COLO829 (cell line): ENCODE measurements around the gene NEU4.

Experiments used
- DNase-seq: peaks from one replicate; pipeline ENCODE4 v3.0.0; 2012; ENCODE audit warnings: low spot score

The NEU4 gene

GRCh38 chr2:241835611-241836010 lies 26.6 kb downstream of the NEU4 start:
- DNase-seq = no peak

GRCh38 chr2:241836292-241836691 lies 27.3 kb downstream of the NEU4 start:
- DNase-seq = no peak

GRCh38 chr2:241837197-241837965 lies 28.4 kb downstream of the NEU4 start:
- no peak for DNase-seq

GRCh38 chr2:241841181-241842066 lies 32.4 kb downstream of the NEU4 start:
- no peak for DNase-seq

GRCh38 chr2:241842067-241842415 lies 33.0 kb downstream of the NEU4 start:
- no peak for DNase-seq

GRCh38 chr2:241842620-241843211 lies 33.7 kb downstream of the NEU4 start:
- DNase-seq = no peak

GRCh38 chr2:241843321-241844065 lies 34.5 kb downstream of the NEU4 start:
- DNase-seq = no peak

- no peak for DNase-seq
These were observed 35.2 kb downstream of the NEU4 start for GRCh38 chr2:241844066-241844728.

GRCh38 chr2:241844831-241845578 lies 36.0 kb downstream of the NEU4 start:
- DNase-seq = no peak

GRCh38 chr2:241846406-241846805 lies 37.4 kb downstream of the NEU4 start:
- no peak for DNase-seq

GRCh38 chr2:241848761-241849615 lies 40.0 kb downstream of the NEU4 start:
- no peak for DNase-seq

- DNase-seq = no peak
These were observed 40.9 kb downstream of the NEU4 start for GRCh38 chr2:241849616-241850543.

- DNase-seq = no peak
These were observed 41.7 kb downstream of the NEU4 start for GRCh38 chr2:241850544-241851324.

GRCh38 chr2:241851325-241852115 lies 42.5 kb downstream of the NEU4 start:
- DNase-seq = no peak

- no peak for DNase-seq
These were observed 43.4 kb downstream of the NEU4 start for GRCh38 chr2:241852116-241852980.

- DNase-seq = no peak
These were observed 44.1 kb downstream of the NEU4 start for GRCh38 chr2:241852981-241853631.
